Fibroblast of mammary gland (primary cell): ENCODE data around the gene TMEM229B.
"Not testable (repeated sequence)": the region's sequence is repeated elsewhere in the genome, so short reads cannot be mapped to it uniquely, and the experiment has no call there.

Experiments
- DNase-seq: peaks from one replicate; pipeline ENCODE4 v3.0.0-alpha.2; 2010; ENCODE audit warnings: low read depth
- H3K4me3 ChIP-seq: 2 replicates; pipeline ENCODE4 v1.5.1; 2011; ENCODE audit warnings: low read depth, mild to moderate bottlenecking, low read length, moderate library complexity; ENCODE audit not compliant: control insufficient read depth
- TF ChIP-seq, protein P1 (sequence below): conservative IDR thresholded peaks from 2 replicates; pipeline ENCODE4 v1.5.1; 2011; ENCODE audit warnings: low read depth, low read length, inconsistent platforms; ENCODE audit not compliant: control insufficient read depth, insufficient read depth

TMEM229B gene

DNA sequence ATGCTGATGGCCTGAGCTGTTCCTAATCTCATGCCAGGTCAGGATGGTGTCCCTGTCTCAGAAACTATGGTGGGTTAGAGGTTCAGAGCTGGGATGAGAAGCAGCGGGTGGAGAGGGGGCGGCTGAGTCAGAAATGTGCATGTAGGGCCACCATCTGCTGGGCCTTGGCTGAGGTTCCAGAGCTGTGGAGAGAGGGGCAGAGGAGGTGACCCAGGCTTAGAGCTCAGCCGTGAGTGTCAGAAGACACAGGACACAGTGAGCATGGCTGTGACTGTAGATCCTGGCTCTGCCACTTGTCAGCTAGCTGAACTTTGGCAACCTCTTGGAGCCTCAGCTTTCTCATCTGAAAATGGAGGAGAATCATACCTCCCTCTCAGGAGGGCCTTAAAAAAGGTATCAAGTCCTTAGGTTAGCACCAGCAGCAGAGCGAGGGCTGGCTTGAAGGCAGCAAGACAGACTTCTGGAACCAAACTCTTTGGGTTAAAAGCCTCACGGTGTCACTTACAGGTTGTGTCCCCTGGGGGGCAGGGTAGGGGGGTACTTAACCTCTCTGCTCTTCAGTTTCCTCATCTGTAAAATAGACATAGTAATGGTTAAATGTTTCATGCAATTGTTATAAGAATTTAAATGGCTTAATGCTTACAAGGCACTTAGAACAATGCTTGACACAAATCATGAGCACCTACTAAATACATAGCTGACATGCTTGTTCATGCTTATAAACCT, 34.8 kb downstream of the TMEM229B start:
- no peak overlapping the region for H3K4me3 ChIP-seq
- TF ChIP-seq, protein P1, sequence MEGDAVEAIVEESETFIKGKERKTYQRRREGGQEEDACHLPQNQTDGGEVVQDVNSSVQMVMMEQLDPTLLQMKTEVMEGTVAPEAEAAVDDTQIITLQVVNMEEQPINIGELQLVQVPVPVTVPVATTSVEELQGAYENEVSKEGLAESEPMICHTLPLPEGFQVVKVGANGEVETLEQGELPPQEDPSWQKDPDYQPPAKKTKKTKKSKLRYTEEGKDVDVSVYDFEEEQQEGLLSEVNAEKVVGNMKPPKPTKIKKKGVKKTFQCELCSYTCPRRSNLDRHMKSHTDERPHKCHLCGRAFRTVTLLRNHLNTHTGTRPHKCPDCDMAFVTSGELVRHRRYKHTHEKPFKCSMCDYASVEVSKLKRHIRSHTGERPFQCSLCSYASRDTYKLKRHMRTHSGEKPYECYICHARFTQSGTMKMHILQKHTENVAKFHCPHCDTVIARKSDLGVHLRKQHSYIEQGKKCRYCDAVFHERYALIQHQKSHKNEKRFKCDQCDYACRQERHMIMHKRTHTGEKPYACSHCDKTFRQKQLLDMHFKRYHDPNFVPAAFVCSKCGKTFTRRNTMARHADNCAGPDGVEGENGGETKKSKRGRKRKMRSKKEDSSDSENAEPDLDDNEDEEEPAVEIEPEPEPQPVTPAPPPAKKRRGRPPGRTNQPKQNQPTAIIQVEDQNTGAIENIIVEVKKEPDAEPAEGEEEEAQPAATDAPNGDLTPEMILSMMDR = no peak
- no peak for DNase-seq

DNA sequence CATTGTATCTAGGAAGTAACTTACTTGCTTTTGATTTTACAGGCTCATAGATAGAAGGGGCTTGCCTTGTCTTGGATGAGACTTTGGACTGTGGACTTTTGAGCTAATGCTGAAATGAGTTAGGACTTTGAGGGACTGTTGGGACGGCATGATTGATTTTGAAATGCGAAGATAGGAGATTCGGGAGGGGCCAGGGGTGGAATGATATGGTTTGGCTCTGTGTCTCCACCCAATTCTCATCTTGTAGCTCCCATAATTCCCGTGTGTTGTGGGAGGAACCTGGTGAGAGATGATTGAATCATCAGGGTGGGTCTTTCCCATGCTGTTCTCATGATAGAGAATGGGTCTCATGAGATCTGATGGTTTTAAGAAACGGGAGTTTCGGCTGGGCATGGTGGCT, 36.9 kb downstream of the TMEM229B start:
- not testable (repeated sequence) for H3K4me3 ChIP-seq, DNase-seq

DNA sequence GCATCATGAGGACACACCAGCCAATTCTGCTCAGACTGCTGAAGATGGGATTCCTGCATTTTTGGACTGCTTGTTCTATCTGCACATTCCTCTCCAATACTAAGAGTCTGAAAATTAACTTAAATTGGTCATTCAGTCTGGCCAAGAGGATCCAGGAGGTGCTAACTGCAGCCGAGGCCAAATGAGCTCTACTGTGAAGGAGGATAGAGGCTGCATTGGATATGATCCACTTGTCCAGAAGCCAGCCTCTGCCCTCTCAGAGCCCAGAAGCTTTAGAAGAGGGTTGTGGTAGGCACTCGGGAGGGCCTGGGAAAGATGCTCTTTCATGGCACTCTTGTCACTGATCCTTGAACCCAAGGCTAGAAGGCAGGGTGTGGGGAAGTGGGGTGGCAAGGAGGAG, 39.4 kb downstream of the TMEM229B start:
- TF ChIP-seq, protein P1 = no peak
- no peak overlapping the region for H3K4me3 ChIP-seq
- no peak for DNase-seq

DNA sequence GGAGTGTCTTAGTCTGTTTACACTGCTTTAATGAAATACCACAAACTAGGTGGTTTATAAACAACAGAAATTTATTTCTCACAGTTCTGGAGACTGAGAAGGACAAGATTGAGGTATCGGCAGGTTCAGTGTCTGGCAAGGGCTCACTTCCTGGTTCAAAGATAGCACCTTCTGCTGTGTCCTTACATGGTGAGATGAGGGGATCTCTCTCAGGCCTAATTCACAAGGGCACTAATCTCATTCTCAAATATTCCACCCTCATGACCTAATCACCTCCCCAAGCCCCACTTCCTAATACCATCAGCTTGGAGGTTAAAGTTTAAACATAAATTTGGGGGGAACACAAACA, 41.5 kb downstream of the TMEM229B start:
- no peak overlapping the region for H3K4me3 ChIP-seq
- no peak for DNase-seq
- TF ChIP-seq, protein P1 = no peak

- DNase-seq = no peak
- no peak overlapping the region for H3K4me3 ChIP-seq
- TF ChIP-seq, protein P1 = no peak
Observed at GRCh38 chr14:67446371-67447032, 42.0 kb downstream of the TMEM229B start.

DNA sequence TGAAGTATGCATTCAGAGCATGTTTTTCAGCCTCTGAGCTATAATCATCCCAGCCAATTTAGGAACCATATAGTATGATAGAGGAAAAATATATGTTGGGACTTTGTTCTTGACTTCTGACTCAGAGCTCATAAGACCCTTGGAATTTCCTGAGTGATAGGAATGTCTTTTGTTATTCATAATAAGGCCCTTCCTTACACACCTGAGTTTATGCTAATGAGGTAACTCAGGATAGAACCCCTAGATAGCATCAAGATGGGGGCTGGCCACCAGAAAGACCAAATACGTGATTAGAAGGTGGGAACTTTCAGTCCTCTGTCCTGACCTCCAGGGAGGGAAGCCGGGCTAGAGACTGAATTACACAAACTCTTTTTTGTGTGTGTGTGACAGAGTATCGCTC, 44.1 kb downstream of the TMEM229B start:
- DNase-seq = no peak
- TF ChIP-seq, protein P1 = no peak

DNA sequence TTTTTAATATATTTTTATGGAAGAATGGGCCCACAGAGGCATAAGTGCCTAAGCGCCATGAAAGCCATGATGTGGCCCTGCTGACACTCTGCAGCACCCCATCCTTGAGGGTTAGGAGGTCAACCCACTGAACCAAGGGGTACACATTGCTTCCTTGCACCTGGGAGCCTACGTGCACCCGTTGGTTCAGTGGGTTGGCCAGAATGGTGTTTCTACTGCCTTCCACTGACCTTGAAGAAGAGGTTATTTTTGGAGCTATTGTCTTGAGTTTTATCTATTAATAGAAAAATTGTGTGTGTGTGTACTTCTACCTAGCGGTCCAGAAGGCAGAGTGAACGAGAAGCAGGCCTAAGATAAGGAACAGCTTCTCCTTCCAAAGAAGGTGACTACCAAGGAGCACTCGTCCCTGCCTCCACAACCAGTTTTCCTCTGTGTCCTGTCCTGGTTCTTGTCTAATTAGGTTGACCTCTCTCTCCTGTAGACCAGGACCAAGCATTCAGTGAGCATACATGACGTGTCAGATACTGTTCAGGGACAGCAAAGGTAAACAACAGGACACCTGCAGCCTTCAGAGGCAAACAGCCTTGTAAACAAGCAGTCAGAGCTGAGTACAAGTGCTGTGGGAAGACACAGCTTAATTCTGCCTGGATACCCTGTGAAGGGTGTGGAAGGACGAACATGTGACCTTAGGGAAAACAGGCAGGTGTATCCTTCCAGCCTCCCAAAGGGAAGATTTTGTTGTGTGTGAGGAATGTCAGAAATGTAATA, 46.2 kb downstream of the TMEM229B start:
- H3K4me3 ChIP-seq = no peak overlapping the region
- no peak for DNase-seq
- TF ChIP-seq, protein P1 = no peak

More for the DNA sequence above, 44.1 kb downstream of the TMEM229B start:
- H3K4me3 ChIP-seq = no peak overlapping the region
